NAMALWA (cell line): ENCODE data around the gene GRIN2A.
"Not testable (repeated sequence)": the region's sequence is repeated elsewhere in the genome, so short reads cannot be mapped to it uniquely, and the experiment has no call there.

Source experiments
- DNase-seq: peaks from one replicate; pipeline ENCODE4 v3.0.0-alpha.2; 2015; ENCODE audit warnings: low spot score

GRIN2A gene

GRCh38 chr16:9911989-9912388 lies 270.2 kb downstream of the GRIN2A start:
- no peak for DNase-seq

GRCh38 chr16:9911231-9911630 lies 271.0 kb downstream of the GRIN2A start:
- no peak for DNase-seq

GRCh38 chr16:9909072-9909825 lies 273.0 kb downstream of the GRIN2A start:
- no peak for DNase-seq

- no peak for DNase-seq
Measured at GRCh38 chr16:9908613-9909012, 273.6 kb downstream of the GRIN2A start.

GRCh38 chr16:9907752-9908151 lies 274.5 kb downstream of the GRIN2A start:
- no peak for DNase-seq

- no peak for DNase-seq
Measured at GRCh38 chr16:9906218-9906617, 276.0 kb downstream of the GRIN2A start.

- no peak for DNase-seq
Measured at GRCh38 chr16:9904526-9904925, 277.7 kb downstream of the GRIN2A start.

GRCh38 chr16:9900576-9900975 lies 281.7 kb downstream of the GRIN2A start:
- DNase-seq = no peak

- no peak for DNase-seq
Measured at GRCh38 chr16:9898555-9898954, 283.7 kb downstream of the GRIN2A start.

- DNase-seq = no peak
Measured at GRCh38 chr16:9898124-9898523, 284.1 kb downstream of the GRIN2A start.

- no peak for DNase-seq
Measured at GRCh38 chr16:9895817-9896216, 286.4 kb downstream of the GRIN2A start.

- no peak for DNase-seq
Measured at GRCh38 chr16:9885876-9886275, 296.4 kb downstream of the GRIN2A start.

- DNase-seq = no peak
Measured at GRCh38 chr16:9885467-9885866, 296.8 kb downstream of the GRIN2A start.

- DNase-seq = not testable (repeated sequence)
Measured at GRCh38 chr16:9875981-9876380, 306.2 kb downstream of the GRIN2A start.

GRCh38 chr16:9874219-9874618 lies 308.0 kb downstream of the GRIN2A start:
- no peak for DNase-seq

GRCh38 chr16:9870962-9871361 lies 311.3 kb downstream of the GRIN2A start:
- DNase-seq = no peak

- DNase-seq = no peak
Measured at GRCh38 chr16:9869776-9870175, 312.5 kb downstream of the GRIN2A start.

GRCh38 chr16:9868606-9869149 lies 313.6 kb downstream of the GRIN2A start:
- DNase-seq = no peak

- DNase-seq = no peak
Measured at GRCh38 chr16:9867176-9867575, 315.1 kb downstream of the GRIN2A start.

- DNase-seq = no peak
Measured at GRCh38 chr16:9864461-9864860, 317.8 kb downstream of the GRIN2A start.

- DNase-seq = no peak
Measured at GRCh38 chr16:9862327-9862726, 319.9 kb downstream of the GRIN2A start.

- DNase-seq = no peak
Measured at GRCh38 chr16:9860876-9861275, 321.4 kb downstream of the GRIN2A start.

GRCh38 chr16:9859701-9860327 lies 322.4 kb downstream of the GRIN2A start:
- no peak for DNase-seq

GRCh38 chr16:9854675-9855074 lies 327.6 kb downstream of the GRIN2A start:
- DNase-seq = no peak
